Measurements from ENCODE around the gene NUDT14.

The NUDT14 gene

DNA sequence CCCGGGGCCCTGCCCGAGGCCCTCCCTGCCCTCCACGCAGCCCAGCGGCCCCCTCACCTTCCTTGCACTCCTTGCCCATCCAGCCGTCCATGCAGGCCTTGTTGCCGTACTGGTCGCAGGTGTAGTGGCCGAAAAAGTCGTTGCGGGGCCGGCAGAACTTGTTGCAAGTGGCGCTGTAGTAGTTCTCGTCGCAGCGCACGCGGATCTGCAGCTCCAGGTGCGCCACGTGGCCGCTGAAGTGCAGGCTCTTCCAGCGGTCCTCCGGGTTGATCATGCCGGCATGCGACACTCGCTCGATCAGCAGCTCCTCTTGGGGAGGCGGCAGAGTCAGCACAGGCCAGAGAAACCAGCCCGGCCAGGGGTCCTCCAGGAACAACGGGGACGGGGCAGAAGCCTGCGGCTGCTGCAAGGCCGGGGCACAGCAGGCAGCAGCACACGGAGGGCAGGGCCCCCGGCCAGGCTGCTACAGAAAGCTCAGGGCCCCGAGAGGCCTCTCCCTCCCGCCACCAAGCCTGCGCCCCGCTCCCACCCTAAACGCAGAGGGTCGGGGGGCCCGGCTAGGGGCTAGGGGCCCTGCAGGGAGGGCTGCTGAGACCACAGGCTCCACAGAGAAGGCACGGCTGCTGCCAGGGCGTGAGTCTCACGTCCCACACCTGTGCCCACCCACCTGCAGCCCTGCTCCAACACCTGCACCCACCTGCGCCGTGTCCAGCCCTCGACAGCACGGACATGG is 25.3 kb downstream of the NUDT14 start:
- DNase-seq: no peak

DNA sequence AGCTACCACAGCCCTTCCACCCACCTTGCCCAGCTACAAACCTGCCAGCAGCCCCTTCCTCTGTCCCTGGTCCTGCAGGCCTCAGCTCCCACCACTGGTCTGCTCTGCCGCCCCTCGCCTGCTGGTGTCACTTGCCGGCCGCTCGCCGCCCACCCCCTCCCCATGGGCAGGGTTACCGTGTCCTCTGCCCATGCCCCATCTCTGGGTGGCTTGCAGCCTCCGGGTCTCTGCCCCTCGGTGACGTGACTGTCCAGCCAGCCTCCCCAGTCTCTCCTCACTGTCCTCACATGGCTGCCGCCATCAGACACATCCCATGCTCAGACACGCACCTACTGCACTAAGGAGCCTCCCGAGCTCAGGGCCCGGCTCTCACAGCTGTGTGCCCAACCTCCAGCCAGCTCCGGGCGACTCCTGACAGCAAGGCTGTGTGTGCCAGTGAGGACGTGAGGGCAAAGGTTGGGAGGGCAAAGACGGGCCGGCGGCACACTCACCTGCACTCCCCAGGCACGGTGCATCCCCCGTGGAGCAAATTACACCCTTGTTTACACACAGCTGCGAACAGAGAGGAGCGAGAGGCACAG is 26.0 kb downstream of the NUDT14 start:
- DNase-seq: no peak

GRCh38 chr14:105154476-105154871 is 26.6 kb downstream of the NUDT14 start:
- no peak for DNase-seq

DNA sequence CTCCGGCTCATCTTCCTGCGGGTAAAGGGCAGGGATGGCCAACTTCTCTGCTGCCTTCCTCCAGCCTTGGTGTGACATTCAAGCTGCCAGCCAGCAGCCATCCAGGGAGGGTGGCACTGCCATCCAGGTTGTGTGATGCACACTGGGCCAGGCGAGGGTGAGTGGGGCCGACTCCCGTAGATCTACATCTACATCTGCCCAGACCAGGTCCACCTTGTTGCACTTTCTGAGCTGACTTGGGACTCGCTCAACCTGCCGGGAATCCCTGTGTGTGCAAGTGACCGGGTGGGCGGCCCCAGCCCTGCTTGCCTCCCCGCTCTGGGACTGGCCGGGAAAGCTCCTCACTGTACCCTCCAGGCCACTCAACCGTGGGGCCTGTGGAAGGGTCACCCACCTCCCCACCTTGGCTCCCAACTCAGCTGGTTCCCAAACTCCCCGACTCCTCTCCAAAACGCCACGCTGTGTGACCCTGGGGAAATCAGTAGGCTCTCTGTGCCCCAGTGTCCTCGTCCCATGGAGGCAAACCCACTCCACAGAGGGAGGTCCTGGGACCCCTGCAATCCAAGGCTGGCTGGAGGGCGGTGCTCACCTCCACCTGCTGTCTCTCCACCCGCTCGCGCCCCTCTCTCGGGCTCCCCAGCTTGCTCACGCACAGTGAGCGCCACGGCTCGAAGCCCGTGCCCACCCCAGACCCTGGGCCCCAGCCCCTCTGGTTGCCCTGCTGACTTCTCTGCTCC is 27.2 kb downstream of the NUDT14 start:
- DNase-seq: no peak

GRCh38 chr14:105153331-105153731 is 27.8 kb downstream of the NUDT14 start:
- no peak for DNase-seq

DNA sequence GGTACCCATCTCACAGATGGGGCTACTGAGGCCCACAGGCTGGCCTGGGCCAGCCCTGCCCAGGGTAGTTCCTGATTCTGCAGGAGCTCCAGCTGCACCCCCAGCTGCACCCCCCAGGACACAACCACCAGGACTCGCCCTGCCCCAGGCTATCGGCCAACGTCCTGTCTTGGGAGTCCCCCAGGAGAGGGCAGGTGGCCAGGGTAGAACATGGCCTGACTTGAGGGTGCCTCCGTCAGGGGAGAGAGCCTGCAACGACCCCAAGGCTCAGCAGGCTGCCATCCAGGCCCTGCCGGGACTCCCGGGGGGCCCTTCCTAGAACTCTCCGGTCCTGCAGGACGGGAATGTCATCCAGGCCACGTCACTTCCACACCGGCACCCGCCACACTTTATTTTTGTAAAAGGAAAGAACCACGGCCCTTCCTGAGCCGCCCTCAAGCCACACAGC is 28.3 kb downstream of the NUDT14 start:
- DNase-seq: no peak

DNA sequence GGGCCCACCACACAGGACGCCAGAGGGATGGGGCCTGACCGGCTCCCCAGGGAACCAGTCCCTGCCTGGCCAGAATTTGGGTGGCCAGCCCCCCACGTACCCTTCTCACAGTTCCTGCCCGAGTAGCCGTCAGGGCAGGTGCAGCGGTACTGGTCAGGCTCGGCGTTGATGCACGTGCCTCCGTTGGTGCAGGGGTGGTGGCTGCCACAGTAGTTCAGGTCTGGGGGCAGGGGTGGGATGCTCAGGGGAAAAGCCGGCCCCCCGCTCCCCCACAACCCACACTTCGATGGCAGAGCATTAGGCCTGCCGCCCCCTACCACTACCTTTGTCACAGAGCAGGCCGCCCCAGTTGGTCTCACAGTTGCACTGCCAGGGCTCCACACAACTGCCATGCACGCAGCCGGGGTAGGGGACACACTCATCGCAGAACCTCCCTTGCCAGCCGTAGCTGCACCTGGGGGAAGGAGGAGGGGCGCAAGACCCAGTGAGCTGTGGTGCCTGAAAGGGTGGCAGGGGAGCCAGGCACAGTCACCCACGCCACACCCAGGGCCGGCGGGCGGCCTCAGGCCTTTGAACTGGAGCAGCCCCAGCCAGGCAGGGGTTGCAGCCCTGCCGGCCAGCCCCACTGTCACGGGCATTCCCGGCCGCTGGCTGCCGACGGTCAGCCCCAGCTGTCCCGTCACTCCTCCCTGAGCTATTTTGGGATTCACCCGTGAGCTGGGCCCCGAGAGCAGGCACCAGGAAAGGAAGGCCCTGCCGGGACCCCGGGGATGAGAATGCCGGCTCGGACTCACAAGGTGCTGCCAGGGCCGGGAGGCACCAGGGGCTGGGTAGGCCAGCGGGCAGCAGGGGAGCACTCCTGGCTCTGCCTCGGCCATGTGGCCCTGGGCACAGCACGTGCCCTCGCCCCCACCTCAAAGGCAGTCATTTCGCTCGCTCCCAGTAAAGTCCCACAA is 29.0 kb downstream of the NUDT14 start:
- no peak for DNase-seq

- no peak for DNase-seq
Observed at GRCh38 chr14:105151084-105151837, 29.9 kb downstream of the NUDT14 start.

- DNase-seq: no peak
Observed at GRCh38 chr14:105150368-105151083, 30.6 kb downstream of the NUDT14 start.

DNA sequence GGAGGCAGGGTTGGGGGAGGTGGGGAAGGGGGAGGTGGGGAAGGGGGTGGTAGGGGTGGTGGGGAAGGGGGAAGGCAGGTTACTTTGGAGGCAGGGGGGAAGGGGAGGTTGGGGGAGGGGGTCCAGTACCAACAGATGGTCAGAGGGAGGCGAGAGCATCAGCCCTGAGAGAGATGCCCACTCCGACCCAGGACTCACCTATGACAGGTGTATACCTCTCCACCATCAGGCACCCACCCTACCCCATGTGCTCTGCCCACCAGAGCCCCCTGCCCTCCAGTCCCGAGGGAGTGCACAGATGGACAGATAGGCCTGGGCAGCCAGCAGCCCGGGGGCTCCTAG is 31.1 kb downstream of the NUDT14 start:
- no peak for DNase-seq

GRCh38 chr14:105149146-105149781 is 31.8 kb downstream of the NUDT14 start:
- no peak for DNase-seq

GRCh38 chr14:105148604-105149145 is 32.4 kb downstream of the NUDT14 start:
- DNase-seq: no peak

GRCh38 chr14:105147671-105148603 is 33.2 kb downstream of the NUDT14 start:
- no peak for DNase-seq

GRCh38 chr14:105146976-105147635 is 34.0 kb downstream of the NUDT14 start:
- DNase-seq: no peak

- DNase-seq: no peak
Observed at GRCh38 chr14:105146181-105146975, 34.7 kb downstream of the NUDT14 start.

DNA sequence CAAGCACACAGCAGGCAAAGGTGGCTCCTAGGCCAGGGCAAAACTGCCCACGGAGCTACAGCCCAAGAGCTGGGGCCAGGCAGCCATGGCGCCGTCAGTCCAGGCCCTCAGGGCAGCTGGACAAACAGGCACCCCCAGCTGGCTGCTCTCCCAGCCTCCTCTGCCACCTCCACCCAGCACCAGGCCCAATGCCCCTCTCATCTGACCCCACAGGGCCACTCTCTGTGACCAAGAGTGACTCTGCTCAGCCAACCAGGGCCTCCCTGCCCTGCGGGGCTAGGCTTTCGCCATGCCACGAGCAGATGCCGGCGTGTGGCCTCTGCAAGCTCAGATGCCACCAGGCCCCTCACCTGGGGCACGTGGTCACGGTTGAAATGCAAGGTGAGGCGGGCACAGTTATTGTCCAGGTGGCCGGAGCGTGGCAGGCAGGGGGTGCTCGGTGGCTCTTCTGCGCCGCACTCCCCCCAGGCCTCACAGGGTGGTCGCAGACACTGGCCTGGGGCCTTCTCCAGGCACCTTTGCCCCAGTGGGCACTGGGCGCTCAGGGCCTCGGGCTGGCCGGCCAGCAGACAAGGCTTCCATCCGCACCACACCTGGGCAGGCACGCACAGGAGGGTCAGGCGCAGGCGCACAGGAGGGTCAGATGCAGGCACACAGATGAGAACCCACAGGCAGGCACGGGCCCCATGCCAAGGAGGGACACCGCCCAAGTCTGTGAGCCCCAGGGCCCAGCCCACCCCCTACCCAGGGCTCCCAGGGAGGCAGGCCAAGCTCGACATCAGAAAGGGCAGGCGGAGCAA is 35.5 kb downstream of the NUDT14 start:
- no peak for DNase-seq

Measured in central memory CD4-positive, alpha-beta T cell (primary cell).